IgD-negative memory B cell (primary cell): Measurements from ENCODE around the gene IFNA7. TPM values are rescaled to one million over a fixed set of nuclear protein-coding genes. Genes with fewer than 3 reads are reported as not detected.

Experiments used
- polyA plus RNA-seq: library from polyadenylated mRNA; unstranded; fragments of 300-500 nt; fragmentation: Illumina TruSeq; gene quantifications from one replicate; pipeline ENCODE4 v1.2.3, GENCODE V29; 2021

The IFNA7 gene
- polyA plus RNA-seq, 1 donor from 2014 or later: not detected

Other genes with a start within 250 kb of the IFNA7 start
- gene HACD4, start 170.6 kb downstream of the IFNA7 start, polyA plus RNA-seq: 4.4 TPM
- not detected for gene IFNB1, start 124.3 kb downstream of the IFNA7 start, polyA plus RNA-seq
- gene IFNW1, start 60.4 kb downstream of the IFNA7 start, polyA plus RNA-seq: not detected
- not detected for gene IFNA21, start 35.5 kb downstream of the IFNA7 start, polyA plus RNA-seq
- not detected for gene IFNA4, start 14.6 kb downstream of the IFNA7 start, polyA plus RNA-seq
- gene IFNA10, start 4.9 kb upstream of the IFNA7 start, polyA plus RNA-seq: not detected
- gene IFNA16, start 15.1 kb upstream of the IFNA7 start, polyA plus RNA-seq: not detected
- gene IFNA17, start 26.0 kb upstream of the IFNA7 start, polyA plus RNA-seq: not detected
- gene IFNA14, start 37.8 kb upstream of the IFNA7 start, polyA plus RNA-seq: not detected
- gene IFNA5, start 103.1 kb upstream of the IFNA7 start, polyA plus RNA-seq: not detected
- 8.4 TPM for gene KLHL9, start 133.2 kb upstream of the IFNA7 start, polyA plus RNA-seq
- gene IFNA6, start 148.7 kb upstream of the IFNA7 start, polyA plus RNA-seq: not detected
- gene IFNA13, start 165.9 kb upstream of the IFNA7 start, polyA plus RNA-seq: not detected
- gene IFNA2, start 183.2 kb upstream of the IFNA7 start, polyA plus RNA-seq: not detected
- not detected for gene IFNA8, start 206.9 kb upstream of the IFNA7 start, polyA plus RNA-seq
- 0.38 TPM for gene IFNA1, start 238.2 kb upstream of the IFNA7 start, polyA plus RNA-seq